AG09309 (cell line): ENCODE results near the gene OR1A1.

Experiments
- DNase-seq: peaks from one replicate; pipeline ENCODE4 v3.0.0-alpha.2; 2010; ENCODE audit warnings: low read depth
- H3K4me3 ChIP-seq: 2 replicates; pipeline ENCODE4 v1.5.1; 2011; ENCODE audit warnings: mild to moderate bottlenecking, low read depth, low read length, moderate library complexity; ENCODE audit not compliant: control insufficient read depth
- TF ChIP-seq, protein P1 (sequence below): IDR thresholded peaks from 2 replicates; pipeline ENCODE4 v1.5.1; 2011; ENCODE audit warnings: mild to moderate bottlenecking, low read depth, low read length, inconsistent platforms; ENCODE audit not compliant: insufficient read depth, control insufficient read depth; ENCODE audit errors: missing control alignments

The OR1A1 gene

DNA sequence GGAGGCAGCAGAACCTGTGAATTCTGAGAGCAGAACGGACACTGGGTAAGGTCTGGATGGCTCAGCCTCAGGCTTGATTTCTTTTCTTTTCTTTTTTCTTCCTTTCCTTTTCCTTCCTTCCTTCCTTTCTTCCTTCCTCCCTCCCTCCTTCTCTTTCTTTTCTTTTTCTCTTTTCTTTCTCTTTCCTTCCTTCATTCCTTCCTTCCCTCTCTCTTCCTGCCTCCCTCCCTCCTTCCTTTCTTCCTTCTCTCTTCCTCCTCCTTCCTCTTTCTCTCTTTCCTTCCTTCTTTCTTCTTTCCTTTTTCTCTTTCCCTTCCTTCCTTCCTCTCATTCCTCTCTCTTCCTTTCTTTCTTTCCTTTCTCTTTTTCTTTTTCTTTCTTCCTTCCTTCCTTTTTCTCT is 52.7 kb downstream of the OR1A1 start:
- no peak for DNase-seq
- H3K4me3 ChIP-seq = no peak overlapping the region
- TF ChIP-seq, protein P1, sequence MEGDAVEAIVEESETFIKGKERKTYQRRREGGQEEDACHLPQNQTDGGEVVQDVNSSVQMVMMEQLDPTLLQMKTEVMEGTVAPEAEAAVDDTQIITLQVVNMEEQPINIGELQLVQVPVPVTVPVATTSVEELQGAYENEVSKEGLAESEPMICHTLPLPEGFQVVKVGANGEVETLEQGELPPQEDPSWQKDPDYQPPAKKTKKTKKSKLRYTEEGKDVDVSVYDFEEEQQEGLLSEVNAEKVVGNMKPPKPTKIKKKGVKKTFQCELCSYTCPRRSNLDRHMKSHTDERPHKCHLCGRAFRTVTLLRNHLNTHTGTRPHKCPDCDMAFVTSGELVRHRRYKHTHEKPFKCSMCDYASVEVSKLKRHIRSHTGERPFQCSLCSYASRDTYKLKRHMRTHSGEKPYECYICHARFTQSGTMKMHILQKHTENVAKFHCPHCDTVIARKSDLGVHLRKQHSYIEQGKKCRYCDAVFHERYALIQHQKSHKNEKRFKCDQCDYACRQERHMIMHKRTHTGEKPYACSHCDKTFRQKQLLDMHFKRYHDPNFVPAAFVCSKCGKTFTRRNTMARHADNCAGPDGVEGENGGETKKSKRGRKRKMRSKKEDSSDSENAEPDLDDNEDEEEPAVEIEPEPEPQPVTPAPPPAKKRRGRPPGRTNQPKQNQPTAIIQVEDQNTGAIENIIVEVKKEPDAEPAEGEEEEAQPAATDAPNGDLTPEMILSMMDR = no peak

DNA sequence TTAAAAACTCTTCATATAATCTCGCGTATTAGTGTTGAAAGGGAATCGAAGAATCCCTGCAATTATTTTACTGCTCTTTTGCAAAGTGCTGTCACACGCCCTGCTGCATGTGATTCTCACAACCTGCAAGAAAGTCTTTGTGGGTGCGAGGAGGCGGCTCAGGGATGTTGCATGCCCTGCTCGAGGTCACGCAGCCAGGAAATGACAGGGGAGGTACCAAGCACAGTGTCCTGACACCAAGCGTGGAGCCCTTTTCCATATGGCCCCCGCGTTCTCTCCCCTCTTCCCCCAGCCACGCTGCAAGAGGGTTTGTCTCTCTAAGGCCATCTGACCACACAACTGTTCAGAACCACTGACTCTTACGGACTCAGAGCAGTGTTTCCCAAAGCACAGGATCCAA is 53.1 kb downstream of the OR1A1 start:
- H3K4me3 ChIP-seq = no peak overlapping the region
- DNase-seq = no peak
- TF ChIP-seq, protein P1 = no peak
